Naive thymus-derived CD4-positive, alpha-beta T cell (primary cell): Measurements from ENCODE around the gene ARL14EPL. TPM values are rescaled to one million over a fixed set of nuclear protein-coding genes. Genes with fewer than 3 reads are reported as not detected.

Source experiments
- ATAC-seq: fragments of 150-1000 bp; cut with Tn5 transposase; 2 replicates; pipeline ENCODE4 v1.10.0; 2021; ENCODE audit warnings: mild to moderate bottlenecking, moderate library complexity
- CTCF ChIA-PET: fragments of 350-600 bp; sonication (Branson Sonifier 250); formaldehyde crosslinking; loops from one replicate; lab custom pipeline; 2021; ENCODE audit warnings: antibody characterized with exemption; lab: Charles Lee
- POLR2A ChIA-PET: fragments of 350-600 bp; sonication (Branson Sonifier 250); formaldehyde crosslinking; loops from one replicate; lab custom pipeline; 2021; ENCODE audit warnings: antibody characterized with exemption, inconsistent platforms; lab: Charles Lee
- DNase-seq, 9 donors: peaks; one replicate each; pipeline versions ENCODE4 v3.0.0 to v3.0.0-alpha.2; 2020 to 2022; ENCODE audit warnings: mixed read lengths in 1 of 9
- H3K27ac ChIP-seq: one replicate; pipeline ENCODE4 v1.7.0; 2013; ENCODE audit warnings: mild to moderate bottlenecking, low read depth, low read length, moderate library complexity
- H3K27me3 ChIP-seq, 2 donors: one replicate each; pipeline ENCODE4 v1.7.0; 2013; ENCODE audit warnings: low read length in 2 of 2, mild to moderate bottlenecking in 2 of 2, moderate library complexity in 2 of 2; ENCODE audit not compliant: control insufficient read depth in 2 of 2, insufficient read depth in 2 of 2
- H3K36me3 ChIP-seq, 3 experiments: 1 replicate in 2 of 3; 2 replicates in 1 of 3; pipeline ENCODE4 v1.7.0; 2013; ENCODE audit warnings: low read length in 3 of 3, mild to moderate bottlenecking in 3 of 3, moderate library complexity in 1 of 3; ENCODE audit not compliant: insufficient read depth in 3 of 3, control insufficient read depth in 2 of 3
- H3K4me1 ChIP-seq, 2 donors: one replicate each; pipeline ENCODE4 v1.7.0; 2013; ENCODE audit warnings: low read length in 2 of 2, mild to moderate bottlenecking in 2 of 2, moderate library complexity in 1 of 2; ENCODE audit not compliant: control insufficient read depth in 2 of 2, insufficient read depth in 2 of 2
- H3K4me3 ChIP-seq: 2 replicates; pipeline ENCODE4 v1.7.0; 2013; ENCODE audit warnings: mild to moderate bottlenecking, low read length
- H3K9me3 ChIP-seq, 3 experiments: 1 replicate in 2 of 3; 2 replicates in 1 of 3; pipeline ENCODE4 v1.7.0; 2013; ENCODE audit warnings: low read length in 3 of 3; ENCODE audit not compliant: control insufficient read depth in 2 of 3
- H3K27ac Mint-ChIP-seq, 9 donors: one replicate each; pipeline ENCODE4 v1.8.0; 2020 to 2022; ENCODE audit warnings: mixed read lengths in 9 of 9, mild to moderate bottlenecking in 8 of 9, moderate library complexity in 5 of 9, inconsistent platforms in 2 of 9
- H3K27me3 Mint-ChIP-seq, 5 donors: one replicate each; pipeline ENCODE4 v1.8.0; 2021 to 2022; ENCODE audit warnings: mixed read lengths in 5 of 5, mild to moderate bottlenecking in 1 of 5
- H3K36me3 Mint-ChIP-seq, 5 donors: one replicate each; pipeline ENCODE4 v1.8.0; 2020 to 2022; ENCODE audit warnings: mixed read lengths in 5 of 5, mild to moderate bottlenecking in 3 of 5, inconsistent platforms in 1 of 5
- H3K4me1 Mint-ChIP-seq, 7 donors: one replicate each; pipeline ENCODE4 v1.8.0; 2020 to 2022; ENCODE audit warnings: mixed read lengths in 7 of 7, mild to moderate bottlenecking in 3 of 7, inconsistent platforms in 1 of 7
- H3K4me3 Mint-ChIP-seq, 10 donors: one replicate each; pipeline ENCODE4 v1.8.0; 2020 to 2022; ENCODE audit warnings: mild to moderate bottlenecking in 10 of 10, mixed read lengths in 10 of 10, moderate library complexity in 6 of 10, inconsistent platforms in 2 of 10
- H3K9me3 Mint-ChIP-seq, 11 donors: one replicate each; pipeline ENCODE4 v1.8.0; 2020 to 2022; ENCODE audit warnings: mixed read lengths in 11 of 11, mild to moderate bottlenecking in 4 of 11, inconsistent platforms in 1 of 11, moderate library complexity in 1 of 11
- intact Hi-C, 2 donors: fragments of 100-400 bp; cut with micrococcal nuclease; formaldehyde crosslinking; loops; one replicate each; pipeline ENCODE4 v1.15.1; 2023
- polyA plus RNA-seq, 2 donors: library from polyadenylated mRNA; unstranded; fragments of 300-500 nt; fragmentation: Illumina TruSeq; gene quantifications; one replicate each; pipeline ENCODE4 v1.2.3, GENCODE V29; 2021
- total RNA-seq, 6 experiments: library from RNA in 5 of 6; stranded (reverse) in 5 of 6; gene quantifications; 1 replicate in 5 of 6; 2 replicates in 1 of 6; pipeline ENCODE4 v1.2.3 and lab custom pipeline; 2021 to 2026

The ARL14EPL gene
- total and polyA plus RNA-seq, 7 experiments from 2014 or later, result not detected

DNA sequence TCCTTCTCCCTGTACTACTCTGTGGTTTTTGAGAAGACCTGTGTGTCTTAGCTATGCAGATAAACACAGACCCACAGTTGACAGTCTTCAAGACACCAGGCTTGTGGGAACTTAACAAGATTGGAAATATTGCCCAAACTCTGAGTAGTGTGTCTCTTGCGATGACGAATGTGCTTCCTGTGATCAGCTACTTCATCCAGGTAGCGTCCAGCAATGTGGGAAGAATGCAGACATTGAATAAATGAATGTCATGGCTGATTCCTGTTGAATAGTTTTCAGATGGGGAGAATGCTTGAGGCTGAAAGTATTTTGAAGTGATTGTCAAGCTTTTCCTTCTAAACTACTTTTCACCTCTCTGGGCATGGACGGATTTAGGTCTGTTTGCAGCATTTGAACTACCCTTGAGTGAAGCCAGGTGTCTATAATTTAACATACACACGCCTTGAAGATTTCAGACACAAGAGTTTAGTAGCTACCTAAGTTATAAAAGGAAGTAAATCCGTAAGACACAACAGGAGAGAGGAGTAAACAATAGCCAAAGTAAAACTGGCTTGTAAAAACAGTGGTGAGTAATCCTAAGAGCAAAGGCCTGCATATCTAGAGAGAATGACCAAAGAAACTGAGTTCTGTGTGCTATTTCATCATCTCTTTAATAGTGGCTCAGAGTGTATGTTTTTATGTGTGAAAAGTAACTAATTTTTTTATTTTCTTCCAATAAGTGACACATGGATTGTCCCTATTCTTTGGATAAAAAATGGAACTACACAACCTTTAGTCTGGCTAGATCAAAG is 30.0 kb upstream of the ARL14EPL start:
- ChIA-PET CTCF (no interaction called here), POLR2A (no interaction called here)
- no peaks in the 10 kb centered on the region for H3K9me3 ChIP-seq
- Mint-ChIP-seq H3K4me3 (no peak overlapping the region), H3K36me3 (no peaks in the 10 kb centered on the region), H3K27ac (no peak overlapping the region), H3K27me3 (peaks cover 0 to 15% (median 10%) of the 10 kb centered on the region in 5 donors), H3K9me3 (no peaks in the 10 kb centered on the region), H3K4me1 (no peaks in the 10 kb centered on the region)
- ATAC-seq (no peak), DNase-seq (no peak)
- no peak overlapping the region for H3K4me3 ChIP-seq
- no peaks in the 10 kb centered on the region for H3K36me3 ChIP-seq
- no peak overlapping the region for H3K27ac ChIP-seq
- intact Hi-C loops, result no loop called here
- no peaks in the 10 kb centered on the region for H3K27me3 ChIP-seq
- no peaks in the 10 kb centered on the region for H3K4me1 ChIP-seq

DNA sequence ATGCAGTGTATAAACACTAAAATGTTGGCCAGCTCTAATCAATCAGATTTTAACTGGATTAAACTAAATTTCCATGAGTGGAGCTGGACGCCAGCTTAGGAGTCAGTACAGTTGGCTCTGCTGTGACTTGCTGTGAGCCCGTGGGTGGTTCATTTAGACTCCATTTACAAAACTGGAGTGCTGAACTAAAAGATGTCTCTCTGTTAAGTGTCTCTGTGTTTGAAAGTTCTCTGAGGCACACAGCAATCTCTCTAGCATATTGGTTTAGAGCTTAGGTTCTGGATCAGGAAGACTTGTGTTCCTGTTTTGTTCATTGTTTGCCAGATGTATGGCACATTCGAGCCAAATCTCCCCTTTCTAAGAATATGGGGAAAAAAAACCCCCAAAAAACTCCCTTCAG is 28.0 kb upstream of the ARL14EPL start:
- no peak for ATAC-seq
- ChIA-PET CTCF (no interaction called here), POLR2A (no interaction called here)
- Histone ChIP-seq H3K4me3 (no peak overlapping the region), H3K27ac (no peak overlapping the region), H3K9me3 (no peaks in the 10 kb centered on the region), H3K4me1 (no peaks in the 10 kb centered on the region), H3K27me3 (no peaks in the 10 kb centered on the region), H3K36me3 (no peaks in the 10 kb centered on the region)
- H3K9me3 Mint-ChIP-seq, result no peaks in the 10 kb centered on the region
- no peaks in the 10 kb centered on the region for H3K36me3 Mint-ChIP-seq
- H3K4me1 Mint-ChIP-seq, result no peaks in the 10 kb centered on the region
- H3K4me3 Mint-ChIP-seq, result no peak overlapping the region
- intact Hi-C loops, result no loop called here
- no peak for DNase-seq
- H3K27me3 Mint-ChIP-seq, result peaks cover 4 to 15% (median 9%) of the 10 kb centered on the region in 5 donors
- H3K27ac Mint-ChIP-seq, result no peak overlapping the region

DNA sequence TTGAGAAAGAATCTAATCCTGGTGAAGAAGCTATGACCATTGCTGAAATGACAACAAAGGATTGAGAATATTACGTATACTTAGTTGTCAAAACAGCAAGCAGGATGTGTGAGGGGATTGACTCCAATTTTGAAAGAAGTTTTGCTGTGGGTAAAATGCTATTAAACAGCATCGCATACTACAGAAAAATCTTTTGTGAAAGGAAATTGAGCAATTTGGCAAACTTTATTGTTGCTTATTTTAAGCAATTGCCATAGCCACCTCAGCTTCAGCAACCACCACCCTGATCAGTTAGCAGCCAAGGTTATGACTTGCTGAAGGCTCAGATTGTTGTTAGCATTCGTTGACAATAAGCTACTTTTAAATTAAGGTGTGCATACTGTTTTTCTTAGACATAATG is 22.5 kb upstream of the ARL14EPL start:
- Mint-ChIP-seq H3K4me3 (no peak overlapping the region), H3K27ac (no peak overlapping the region), H3K9me3 (no peaks in the 10 kb centered on the region), H3K27me3 (peaks cover 4 to 20% (median 15%) of the 10 kb centered on the region in 5 donors), H3K36me3 (no peaks in the 10 kb centered on the region), H3K4me1 (no peaks in the 10 kb centered on the region)
- no peaks in the 10 kb centered on the region for H3K27me3 ChIP-seq
- POLR2A ChIA-PET, result no interaction called here
- CTCF ChIA-PET, result no interaction called here
- no peaks in the 10 kb centered on the region for H3K36me3 ChIP-seq
- intact Hi-C loops, result no loop called here
- no peaks in the 10 kb centered on the region for H3K4me1 ChIP-seq
- DNase-seq (no peak), ATAC-seq (no peak)
- no peak overlapping the region for H3K27ac ChIP-seq
- H3K4me3 ChIP-seq, result no peak overlapping the region
- H3K9me3 ChIP-seq, result no peaks in the 10 kb centered on the region

DNA sequence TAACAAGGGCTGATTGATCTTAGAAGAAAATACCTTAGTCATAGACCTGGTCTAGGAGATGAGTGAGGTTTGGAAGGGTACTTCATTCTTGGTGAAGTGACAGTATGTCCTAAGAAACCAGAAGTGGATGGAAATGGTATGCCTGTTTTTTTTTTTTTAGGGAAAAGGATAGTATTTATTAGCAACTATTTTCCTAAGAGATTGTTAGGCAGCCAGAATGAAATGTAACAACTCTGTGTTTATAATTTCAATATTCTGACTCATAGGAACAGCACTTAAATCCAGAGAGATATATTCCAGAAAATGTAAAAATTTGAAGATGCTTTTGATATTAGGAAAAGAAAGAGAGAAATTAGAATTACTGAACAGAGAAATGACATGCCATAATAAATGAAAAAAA is 21.2 kb upstream of the ARL14EPL start:
- DNase-seq (no peak), ATAC-seq (no peak)
- Mint-ChIP-seq H3K4me3 (no peak overlapping the region), H3K27ac (no peak overlapping the region), H3K27me3 (peaks cover 4 to 22% (median 17%) of the 10 kb centered on the region in 5 donors), H3K4me1 (no peaks in the 10 kb centered on the region), H3K36me3 (no peaks in the 10 kb centered on the region), H3K9me3 (no peaks in the 10 kb centered on the region)
- H3K9me3 ChIP-seq, result no peaks in the 10 kb centered on the region
- H3K4me3 ChIP-seq, result no peak overlapping the region
- no peaks in the 10 kb centered on the region for H3K4me1 ChIP-seq
- H3K36me3 ChIP-seq, result no peaks in the 10 kb centered on the region
- H3K27me3 ChIP-seq, result no peaks in the 10 kb centered on the region
- POLR2A ChIA-PET, result no interaction called here
- intact Hi-C loops, result no loop called here
- H3K27ac ChIP-seq, result no peak overlapping the region
- CTCF ChIA-PET, result interaction anchor here (0.7 kb wide), 1 partner anchor 99 kb away, joined by 3 read pairs; no protein-coding TSS in a partner anchor

DNA sequence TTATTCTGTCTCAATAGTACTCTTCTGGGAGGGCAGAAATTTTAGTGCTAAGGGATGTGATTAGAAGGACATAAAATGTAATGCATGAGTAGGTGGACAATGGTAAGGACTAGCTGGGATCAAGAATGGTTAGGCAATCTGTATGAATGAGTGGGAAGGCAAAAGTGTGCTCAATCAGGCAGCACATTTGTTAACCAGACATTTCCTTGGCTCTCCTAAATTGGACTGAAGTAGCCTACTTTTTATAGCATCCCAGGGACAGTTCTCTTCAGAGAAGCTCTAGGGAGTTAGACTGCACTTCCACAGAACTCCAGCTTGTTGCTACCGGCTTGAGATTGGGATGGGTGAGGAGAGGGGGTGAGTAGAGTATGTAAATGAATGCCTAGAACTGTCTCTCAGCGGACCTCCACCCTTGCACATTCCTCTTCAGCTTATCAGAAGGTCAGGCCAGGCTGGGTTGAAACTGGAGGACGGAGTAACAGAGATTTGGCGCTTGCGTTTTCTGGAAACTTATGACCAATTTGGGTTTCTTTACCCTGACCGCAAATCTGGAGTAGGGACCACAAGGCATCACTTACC is 19.0 kb upstream of the ARL14EPL start:
- intact Hi-C loops, result no loop called here
- Histone ChIP-seq H3K36me3 (no peaks in the 10 kb centered on the region), H3K4me1 (no peaks in the 10 kb centered on the region), H3K9me3 (no peaks in the 10 kb centered on the region), H3K27ac (no peak overlapping the region), H3K27me3 (no peaks in the 10 kb centered on the region), H3K4me3 (no peak overlapping the region)
- H3K4me3 Mint-ChIP-seq, result no peak overlapping the region
- DNase-seq, result no peak
- no peak overlapping the region for H3K27ac Mint-ChIP-seq
- ATAC-seq, result no peak
- no peaks in the 10 kb centered on the region for H3K4me1 Mint-ChIP-seq
- ChIA-PET CTCF (no interaction called here), POLR2A (no interaction called here)
- H3K9me3 Mint-ChIP-seq, result no peaks in the 10 kb centered on the region
- peaks cover 10 to 27% (median 17%) of the 10 kb centered on the region in 5 donors for H3K27me3 Mint-ChIP-seq
- H3K36me3 Mint-ChIP-seq, result no peaks in the 10 kb centered on the region

DNA sequence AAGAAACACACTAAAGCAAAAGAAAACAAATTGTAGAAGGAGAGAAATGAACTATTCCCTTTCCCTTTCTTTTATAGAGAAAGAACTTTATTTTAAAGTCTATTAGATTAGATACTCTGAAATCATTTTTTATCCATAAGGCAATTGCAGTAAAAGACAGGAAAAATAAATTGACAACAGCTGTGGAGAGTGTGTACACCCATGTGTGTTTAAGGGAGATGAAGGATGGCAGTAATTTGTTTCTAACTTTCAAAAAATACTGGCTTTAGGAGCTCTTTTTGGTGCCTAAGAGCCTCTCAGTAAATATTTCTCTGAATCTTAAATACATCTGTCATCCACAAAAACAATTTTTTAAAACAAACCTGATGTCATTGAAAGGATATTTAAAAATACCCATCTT is 18.3 kb upstream of the ARL14EPL start:
- no peaks in the 10 kb centered on the region for H3K27me3 ChIP-seq
- DNase-seq (no peak), ATAC-seq (no peak)
- no peaks in the 10 kb centered on the region for H3K36me3 ChIP-seq
- ChIA-PET CTCF (no interaction called here), POLR2A (no interaction called here)
- H3K27ac ChIP-seq, result no peak overlapping the region
- H3K4me1 Mint-ChIP-seq, result no peaks in the 10 kb centered on the region
- intact Hi-C loops, result no loop called here
- no peak overlapping the region for H3K4me3 Mint-ChIP-seq
- H3K27me3 Mint-ChIP-seq, result peaks cover 8 to 27% (median 21%) of the 10 kb centered on the region in 5 donors
- H3K27ac Mint-ChIP-seq, result no peak overlapping the region
- no peaks in the 10 kb centered on the region for H3K4me1 ChIP-seq
- no peak overlapping the region for H3K4me3 ChIP-seq
- no peaks in the 10 kb centered on the region for H3K36me3 Mint-ChIP-seq
- no peaks in the 10 kb centered on the region for H3K9me3 ChIP-seq
- no peaks in the 10 kb centered on the region for H3K9me3 Mint-ChIP-seq

DNA sequence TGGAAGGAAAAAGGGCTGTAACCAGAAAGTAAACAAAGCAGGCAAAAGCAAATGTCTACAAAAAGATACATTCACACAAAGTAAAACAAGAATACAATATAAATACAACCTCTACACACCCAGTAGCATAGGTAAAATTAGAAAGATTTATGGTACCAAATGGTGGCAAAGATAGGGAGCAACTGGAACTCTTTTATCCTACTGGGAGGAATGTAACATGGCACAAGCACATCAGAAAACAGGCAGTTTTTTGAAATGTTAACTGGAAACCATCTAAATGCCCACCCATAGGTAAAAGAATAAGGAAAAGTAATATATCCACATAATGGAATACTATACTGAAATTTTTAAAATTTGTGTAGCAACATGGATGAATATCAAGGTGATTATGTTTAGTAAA is 8.7 kb upstream of the ARL14EPL start:
- CTCF ChIA-PET, result interaction anchor here (0.7 kb wide), 1 partner anchor 8 kb away, joined by 5 read pairs; no protein-coding TSS in a partner anchor
- POLR2A ChIA-PET, result no interaction called here
- no peak for ATAC-seq

More for the DNA sequence above, 8.7 kb upstream of the ARL14EPL start:
- no peak overlapping the region for H3K4me3 ChIP-seq
- H3K4me1 ChIP-seq, result no peaks in the 10 kb centered on the region
- no peaks in the 10 kb centered on the region for H3K36me3 ChIP-seq
- no peaks in the 10 kb centered on the region for H3K27me3 ChIP-seq
- Mint-ChIP-seq H3K27ac (no peak overlapping the region), H3K36me3 (no peaks in the 10 kb centered on the region), H3K4me1 (no peaks in the 10 kb centered on the region), H3K27me3 (peaks cover 10 to 16% (median 13%) of the 10 kb centered on the region in 5 donors), H3K4me3 (no peak overlapping the region), H3K9me3 (no peaks in the 10 kb centered on the region)
- H3K9me3 ChIP-seq, result no peaks in the 10 kb centered on the region
- H3K27ac ChIP-seq, result no peak overlapping the region
- intact Hi-C loops, result no loop called here
- no peak for DNase-seq
